Glutamatergic neuron (in vitro differentiated cells): Measurements from ENCODE around the gene KAT5. TPM values are rescaled to one million over a fixed set of nuclear protein-coding genes. Genes with fewer than 3 reads are reported as not detected.
"Not testable (repeated sequence)": the region's sequence is repeated elsewhere in the genome, so short reads cannot be mapped to it uniquely, and the experiment has no call there.

Experiments
- DNase-seq: peaks from one replicate; pipeline ENCODE4 v3.0.0; 2022
- H3K27ac Mint-ChIP-seq: one replicate; pipeline ENCODE4 v1.8.0; 2020; ENCODE audit warnings: mild to moderate bottlenecking, mixed read lengths, inconsistent platforms; ENCODE audit not compliant: unreplicated experiment
- H3K27me3 Mint-ChIP-seq: one replicate; pipeline ENCODE4 v1.8.0; 2020; ENCODE audit warnings: mild to moderate bottlenecking, moderate library complexity, mixed read lengths, inconsistent platforms; ENCODE audit not compliant: unreplicated experiment
- H3K36me3 Mint-ChIP-seq: one replicate; pipeline ENCODE4 v1.8.0; 2020; ENCODE audit warnings: mild to moderate bottlenecking, mixed read lengths, inconsistent platforms; ENCODE audit not compliant: unreplicated experiment
- H3K4me1 Mint-ChIP-seq: one replicate; pipeline ENCODE4 v1.8.0; 2020; ENCODE audit warnings: mild to moderate bottlenecking, low read depth, mixed read lengths, inconsistent platforms; ENCODE audit not compliant: unreplicated experiment
- H3K4me3 Mint-ChIP-seq: one replicate; pipeline ENCODE4 v1.8.0; 2020; ENCODE audit warnings: mild to moderate bottlenecking, mixed read lengths, inconsistent platforms; ENCODE audit not compliant: unreplicated experiment
- H3K9me3 Mint-ChIP-seq: one replicate; pipeline ENCODE4 v1.8.0; 2020; ENCODE audit warnings: mild to moderate bottlenecking, moderate library complexity, mixed read lengths, inconsistent platforms; ENCODE audit not compliant: unreplicated experiment
- total RNA-seq: library from RNA; stranded (reverse); fragmentation: NEBNext Ultra II Directional; extraction: Animal tissue kit (Norgen Biotek cat#: 25700); gene quantifications from one replicate; pipeline ENCODE4 v1.2.1, GENCODE V29; 2021; ENCODE audit not compliant: unreplicated experiment
- TF ChIP-seq, protein P1 (sequence below): fragments of 200-600 bp; sonication (generic); IDR thresholded peaks from one replicate; pipeline ENCODE4 v1.5.0; 2021; ENCODE audit not compliant: partially characterized antibody, unreplicated experiment

The KAT5 gene
- total RNA-seq, 1 donor from 2014 or later, result 71.3 TPM

DNA sequence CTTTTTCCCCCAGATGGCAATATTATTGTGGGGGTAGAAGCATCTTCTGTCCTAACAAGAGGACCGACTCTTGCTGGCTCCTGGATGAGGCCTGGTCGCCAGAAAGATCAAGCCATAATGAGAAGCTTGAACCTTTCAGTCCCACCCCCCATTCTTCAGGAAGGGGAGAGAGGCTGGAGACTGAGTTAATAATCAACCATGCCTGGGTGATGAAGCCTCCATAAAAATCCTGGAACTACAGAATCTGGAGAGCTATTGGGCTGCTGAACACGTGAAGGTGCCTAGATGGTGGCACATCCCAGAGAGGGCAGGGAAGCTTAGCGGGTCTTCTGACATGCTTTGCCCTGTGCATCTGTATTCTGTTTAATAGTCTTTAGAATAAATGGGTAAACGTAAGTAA, 52.4 kb downstream of the KAT5 start:
- no peaks in the 10 kb centered on the region for H3K36me3 Mint-ChIP-seq
- no peak overlapping the region for H3K4me3 Mint-ChIP-seq
- no peaks in the 10 kb centered on the region for H3K27me3 Mint-ChIP-seq
- H3K4me1 Mint-ChIP-seq, result no peaks in the 10 kb centered on the region
- no peak overlapping the region for H3K27ac Mint-ChIP-seq
- DNase-seq, result no peak
- H3K9me3 Mint-ChIP-seq, result peaks cover 6% of the 10 kb centered on the region
- TF ChIP-seq, protein P1, sequence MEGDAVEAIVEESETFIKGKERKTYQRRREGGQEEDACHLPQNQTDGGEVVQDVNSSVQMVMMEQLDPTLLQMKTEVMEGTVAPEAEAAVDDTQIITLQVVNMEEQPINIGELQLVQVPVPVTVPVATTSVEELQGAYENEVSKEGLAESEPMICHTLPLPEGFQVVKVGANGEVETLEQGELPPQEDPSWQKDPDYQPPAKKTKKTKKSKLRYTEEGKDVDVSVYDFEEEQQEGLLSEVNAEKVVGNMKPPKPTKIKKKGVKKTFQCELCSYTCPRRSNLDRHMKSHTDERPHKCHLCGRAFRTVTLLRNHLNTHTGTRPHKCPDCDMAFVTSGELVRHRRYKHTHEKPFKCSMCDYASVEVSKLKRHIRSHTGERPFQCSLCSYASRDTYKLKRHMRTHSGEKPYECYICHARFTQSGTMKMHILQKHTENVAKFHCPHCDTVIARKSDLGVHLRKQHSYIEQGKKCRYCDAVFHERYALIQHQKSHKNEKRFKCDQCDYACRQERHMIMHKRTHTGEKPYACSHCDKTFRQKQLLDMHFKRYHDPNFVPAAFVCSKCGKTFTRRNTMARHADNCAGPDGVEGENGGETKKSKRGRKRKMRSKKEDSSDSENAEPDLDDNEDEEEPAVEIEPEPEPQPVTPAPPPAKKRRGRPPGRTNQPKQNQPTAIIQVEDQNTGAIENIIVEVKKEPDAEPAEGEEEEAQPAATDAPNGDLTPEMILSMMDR, result no peak

DNA sequence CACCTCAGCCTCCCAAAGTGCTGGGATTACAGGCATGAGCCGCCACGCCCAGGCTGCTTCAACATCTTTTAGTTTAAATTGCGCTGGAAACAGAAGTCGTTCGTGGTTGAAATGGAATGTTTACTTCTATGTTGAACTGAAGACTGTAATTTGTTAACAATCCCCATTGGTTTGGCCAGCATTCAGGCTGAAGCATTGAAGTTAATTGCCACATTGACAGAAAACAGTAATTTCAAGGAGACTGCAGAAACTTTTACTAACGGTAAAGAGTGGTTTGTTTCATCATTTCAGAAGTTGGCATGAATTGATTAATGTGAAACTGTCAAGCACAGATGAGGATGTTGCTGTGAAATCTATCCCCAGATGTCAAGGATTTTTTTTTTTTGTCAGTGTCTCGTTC, 54.5 kb downstream of the KAT5 start:
- no peak overlapping the region for H3K27ac Mint-ChIP-seq
- H3K36me3 Mint-ChIP-seq, result no peaks in the 10 kb centered on the region
- no peak for DNase-seq
- peaks cover 4% of the 10 kb centered on the region for H3K9me3 Mint-ChIP-seq
- TF ChIP-seq, protein P1, result no peak
- no peaks in the 10 kb centered on the region for H3K4me1 Mint-ChIP-seq
- no peaks in the 10 kb centered on the region for H3K27me3 Mint-ChIP-seq
- H3K4me3 Mint-ChIP-seq, result no peak overlapping the region

DNA sequence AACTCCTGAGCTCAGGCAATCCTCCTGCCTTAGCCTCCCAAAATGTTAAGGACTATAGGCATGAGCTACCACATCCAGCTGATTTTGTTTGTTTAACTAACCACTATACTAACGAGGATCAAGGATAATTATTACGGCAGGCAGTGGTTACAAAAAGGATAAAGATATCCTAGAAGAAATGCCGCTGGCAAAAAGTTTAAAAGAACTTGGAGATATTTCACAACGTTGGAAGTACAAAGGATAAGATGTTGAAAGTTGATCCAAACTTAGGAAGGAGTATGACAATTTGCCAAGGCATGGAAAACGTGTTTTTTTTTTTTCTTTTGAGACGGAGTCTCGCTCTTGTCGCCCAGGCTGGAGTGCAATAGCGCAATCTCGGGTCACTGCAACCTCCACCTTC, 55.4 kb downstream of the KAT5 start:
- TF ChIP-seq, protein P1, result no peak
- no peaks in the 10 kb centered on the region for H3K36me3 Mint-ChIP-seq

DNA sequence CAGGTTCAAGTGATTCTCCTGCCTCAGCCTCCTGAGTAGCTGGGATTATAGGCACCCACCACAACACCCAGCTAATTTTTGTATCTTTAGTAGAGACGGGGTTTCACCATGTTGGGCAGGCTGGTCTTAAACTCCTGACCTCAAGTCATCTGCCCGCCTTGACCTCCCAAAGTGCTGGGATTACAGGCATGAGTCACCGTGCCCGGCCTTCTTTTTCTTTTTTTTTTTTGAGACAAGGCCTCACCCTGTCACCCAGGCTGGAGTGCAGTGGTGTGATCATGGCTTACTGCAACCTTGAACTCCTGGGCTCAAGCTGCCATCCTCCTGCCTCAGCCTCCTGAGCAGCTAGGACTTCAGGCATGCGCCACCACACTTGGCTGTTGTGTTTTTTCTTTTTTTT, 55.8 kb downstream of the KAT5 start:
- not testable (repeated sequence) for H3K27me3 Mint-ChIP-seq, DNase-seq, H3K36me3 Mint-ChIP-seq, H3K4me3 Mint-ChIP-seq, H3K9me3 Mint-ChIP-seq, H3K4me1 Mint-ChIP-seq, H3K27ac Mint-ChIP-seq

More for the DNA sequence above, 55.4 kb downstream of the KAT5 start:
- no peak overlapping the region for H3K27ac Mint-ChIP-seq
- no peaks in the 10 kb centered on the region for H3K27me3 Mint-ChIP-seq
- DNase-seq, result no peak
- H3K9me3 Mint-ChIP-seq, result peaks cover 4% of the 10 kb centered on the region
- no peak overlapping the region for H3K4me3 Mint-ChIP-seq
- no peaks in the 10 kb centered on the region for H3K4me1 Mint-ChIP-seq

Other genes with a start within 250 kb of the KAT5 start
- 18,218 TPM for gene MALAT1, start 213.2 kb upstream of the KAT5 start, total RNA-seq
- 80.0 TPM for gene SCYL1, start 187.2 kb upstream of the KAT5 start, total RNA-seq
- 2.5 TPM for gene LTBP3, start 153.9 kb upstream of the KAT5 start, total RNA-seq
- gene ZNRD2, start 141.8 kb upstream of the KAT5 start, total RNA-seq, result 37.9 TPM
- gene FAM89B, start 139.7 kb upstream of the KAT5 start, total RNA-seq, result 184 TPM
- 14.2 TPM for gene EHBP1L1, start 136.2 kb upstream of the KAT5 start, total RNA-seq
- 0.69 TPM for gene KCNK7, start 116.5 kb upstream of the KAT5 start, total RNA-seq
- gene MAP3K11, start 98.0 kb upstream of the KAT5 start, total RNA-seq, result 58.6 TPM
- 43.3 TPM for gene PCNX3, start 96.5 kb upstream of the KAT5 start, total RNA-seq
- gene SIPA1, start 74.2 kb upstream of the KAT5 start, total RNA-seq, result 21.4 TPM
- 61.2 TPM for gene RELA, start 49.3 kb upstream of the KAT5 start, total RNA-seq
- 42.9 TPM for gene RNASEH2C, start 8.5 kb downstream of the KAT5 start, total RNA-seq
- gene AP5B1, start 68.7 kb downstream of the KAT5 start, total RNA-seq, result 13.2 TPM
- not detected for gene OVOL1, start 74.8 kb downstream of the KAT5 start, total RNA-seq
- gene SNX32, start 121.7 kb downstream of the KAT5 start, total RNA-seq, result 14.7 TPM
- 1,294 TPM for gene CFL1, start 145.9 kb downstream of the KAT5 start, total RNA-seq
- gene MUS81, start 148.2 kb downstream of the KAT5 start, total RNA-seq, result 114 TPM
- gene EFEMP2, start 160.5 kb downstream of the KAT5 start, total RNA-seq, result 16.3 TPM
- not detected for gene CTSW, start 167.6 kb downstream of the KAT5 start, total RNA-seq
- 115 TPM for gene FIBP, start 176.2 kb downstream of the KAT5 start, total RNA-seq
- gene CCDC85B, start 178.4 kb downstream of the KAT5 start, total RNA-seq, result 23.6 TPM
- not detected for gene FOSL1, start 188.1 kb downstream of the KAT5 start, total RNA-seq
- gene C11orf68, start 206.8 kb downstream of the KAT5 start, total RNA-seq, result 24.7 TPM
- 68.7 TPM for gene DRAP1, start 207.2 kb downstream of the KAT5 start, total RNA-seq
- gene TSGA10IP, start 233.2 kb downstream of the KAT5 start, total RNA-seq, result not detected
- 52.3 TPM for gene SART1, start 249.5 kb downstream of the KAT5 start, total RNA-seq